Trophoblast cell (in vitro differentiated cells and primary cell): ENCODE data around the gene SMU1.
"Not testable (repeated sequence)": the region's sequence is repeated elsewhere in the genome, so short reads cannot be mapped to it uniquely, and the experiment has no call there.

Source experiments
- DNase-seq, 2 donors: peaks; one replicate each; pipeline ENCODE4 v3.0.0-alpha.2; 2016
- H2AFZ ChIP-seq: 2 replicates; pipeline ENCODE4 v1.6.1; 2013; ENCODE audit warnings: low read length, moderate library complexity, mild to moderate bottlenecking; ENCODE audit not compliant: insufficient read depth, poor library complexity
- H2AK5ac ChIP-seq: 2 replicates; pipeline ENCODE4 v1.6.1; 2013; ENCODE audit warnings: mild to moderate bottlenecking, low read length
- H2BK120ac ChIP-seq: 2 replicates; pipeline ENCODE4 v1.6.1; 2013; ENCODE audit warnings: low read length, mild to moderate bottlenecking, moderate library complexity; ENCODE audit not compliant: insufficient read depth, poor library complexity
- H2BK12ac ChIP-seq: 2 replicates; pipeline ENCODE4 v1.6.1; 2013; ENCODE audit warnings: mild to moderate bottlenecking, low read length, moderate library complexity
- H2BK5ac ChIP-seq: 2 replicates; pipeline ENCODE4 v1.6.1; 2013; ENCODE audit warnings: low read length, low read depth, moderate library complexity, mild to moderate bottlenecking; ENCODE audit not compliant: poor library complexity
- H3K14ac ChIP-seq: 2 replicates; pipeline ENCODE4 v1.6.1; 2013; ENCODE audit warnings: mild to moderate bottlenecking, low read length
- H3K18ac ChIP-seq: 2 replicates; pipeline ENCODE4 v1.6.1; 2013; ENCODE audit warnings: mild to moderate bottlenecking, low read length
- H3K23ac ChIP-seq: 2 replicates; pipeline ENCODE4 v1.6.1; 2013; ENCODE audit warnings: low read length
- H3K27ac ChIP-seq: 2 replicates; pipeline ENCODE4 v1.5.1; 2013; ENCODE audit warnings: low read depth, mild to moderate bottlenecking, inconsistent platforms, low read length, moderate library complexity
- H3K27me3 ChIP-seq: 2 replicates; pipeline ENCODE4 v1.6.1; 2013; ENCODE audit warnings: inconsistent platforms, mild to moderate bottlenecking, low read length, moderate library complexity; ENCODE audit not compliant: insufficient read depth
- H3K36me3 ChIP-seq, 2 experiments: 1 replicate in 1 of 2; 2 replicates in 1 of 2; pipeline ENCODE4 v1.6.1; 2013; ENCODE audit warnings: low read length in 2 of 2, mild to moderate bottlenecking in 2 of 2, moderate library complexity in 1 of 2; ENCODE audit not compliant: insufficient read depth in 2 of 2, control insufficient read depth in 1 of 2
- H3K4ac ChIP-seq: 2 replicates; pipeline ENCODE4 v1.6.1; 2013; ENCODE audit warnings: low read depth, mild to moderate bottlenecking, low read length, moderate library complexity
- H3K4me1 ChIP-seq, 2 experiments: 1 replicate in 1 of 2; 2 replicates in 1 of 2; pipeline ENCODE4 v1.6.1; 2013; ENCODE audit warnings: low read length in 2 of 2, mild to moderate bottlenecking in 2 of 2, moderate library complexity in 1 of 2; ENCODE audit not compliant: insufficient read depth in 2 of 2, control insufficient read depth in 1 of 2
- H3K4me2 ChIP-seq: 2 replicates; pipeline ENCODE4 v1.6.1; 2013; ENCODE audit warnings: inconsistent platforms, mild to moderate bottlenecking, low read length, moderate library complexity
- H3K4me3 ChIP-seq: 2 replicates; pipeline ENCODE4 v1.5.1; 2013; ENCODE audit warnings: mild to moderate bottlenecking, low read depth, low read length, inconsistent platforms
- H3K79me1 ChIP-seq: one replicate; pipeline ENCODE4 v1.6.1; 2013; ENCODE audit warnings: low read length
- H3K79me2 ChIP-seq: 2 replicates; pipeline ENCODE4 v1.6.1; 2013; ENCODE audit warnings: low read length, mild to moderate bottlenecking; ENCODE audit not compliant: control insufficient read depth, insufficient read depth, poor library complexity
- H3K9ac ChIP-seq: 2 replicates; pipeline ENCODE4 v1.6.1; 2013; ENCODE audit warnings: mild to moderate bottlenecking, low read length
- H3K9me3 ChIP-seq: 2 replicates; pipeline ENCODE4 v1.6.1; 2013; ENCODE audit warnings: low read depth, mild to moderate bottlenecking, control low read depth, inconsistent platforms, low read length; ENCODE audit not compliant: insufficient read depth
- H4K12ac ChIP-seq: 2 replicates; pipeline ENCODE4 v1.6.1; 2013; ENCODE audit warnings: low read depth, mild to moderate bottlenecking, low read length, moderate library complexity
- H4K8ac ChIP-seq: 2 replicates; pipeline ENCODE4 v1.6.1; 2013; ENCODE audit warnings: low read depth, mild to moderate bottlenecking, low read length, moderate library complexity
- H4K91ac ChIP-seq: one replicate; pipeline ENCODE4 v1.6.1; 2013; ENCODE audit warnings: low read depth, mild to moderate bottlenecking, low read length, moderate library complexity
- WGBS: extraction: QIAGEN DNeasy Blood & Tissue Kit; methylation state at CpG from one replicate; pipeline ENCODE4 v1.1.7; 2013; ENCODE audit warnings: missing lambda C conversion rate; ENCODE audit not compliant: insufficient read length, insufficient coverage; ENCODE audit errors: extremely low coverage; 5-methylcytosine and 5-hydroxymethylcytosine counted together

SMU1 gene

DNA sequence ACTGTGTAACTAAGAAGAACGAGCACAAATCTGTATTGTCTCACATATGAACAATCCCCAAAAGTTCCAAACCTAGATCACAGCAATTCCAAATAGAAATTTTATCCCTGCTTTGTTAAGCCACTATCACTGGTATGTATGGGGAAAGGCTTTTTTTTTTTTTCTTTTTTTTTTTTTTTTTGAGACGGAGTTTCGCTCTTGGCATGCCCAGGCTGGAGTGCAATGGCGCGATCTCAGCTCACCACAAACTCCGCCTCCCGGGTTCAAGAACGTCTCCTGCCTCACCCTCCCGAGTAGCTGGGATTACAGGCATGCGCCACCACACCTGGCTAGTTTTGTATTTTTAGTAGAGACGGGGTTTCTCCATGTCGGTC, 75.8 kb downstream of the SMU1 start:
- H2AFZ ChIP-seq, result peak overlapping the region; percentile 91
- peak overlapping the region; percentile 87 for H3K4me3 ChIP-seq
- peak overlapping the region; percentile 65 for H3K14ac ChIP-seq
- H3K18ac ChIP-seq, H3K9me3 ChIP-seq, H3K4me1 ChIP-seq, H2AK5ac ChIP-seq, H3K27me3 ChIP-seq, H3K9ac ChIP-seq, H2BK120ac ChIP-seq, H3K79me2 ChIP-seq, H3K36me3 ChIP-seq, H2BK12ac ChIP-seq, H3K23ac ChIP-seq, H2BK5ac ChIP-seq, H3K79me1 ChIP-seq: not testable (repeated sequence)
- H4K8ac ChIP-seq, result peak overlapping the region; percentile 99
- peak overlapping the region; percentile 80 for H3K27ac ChIP-seq
- no CpG with 5 or more reads among the region's 12 CpGs for WGBS
- peak overlapping the region; percentile 46 for H3K4ac ChIP-seq
- peak; percentile 14 to 58 for DNase-seq
- H3K4me2 ChIP-seq, result peak overlapping the region; percentile 64
- peak overlapping the region; percentile 93 for H4K12ac ChIP-seq
- H4K91ac ChIP-seq, result peak overlapping the region; percentile 60

DNA sequence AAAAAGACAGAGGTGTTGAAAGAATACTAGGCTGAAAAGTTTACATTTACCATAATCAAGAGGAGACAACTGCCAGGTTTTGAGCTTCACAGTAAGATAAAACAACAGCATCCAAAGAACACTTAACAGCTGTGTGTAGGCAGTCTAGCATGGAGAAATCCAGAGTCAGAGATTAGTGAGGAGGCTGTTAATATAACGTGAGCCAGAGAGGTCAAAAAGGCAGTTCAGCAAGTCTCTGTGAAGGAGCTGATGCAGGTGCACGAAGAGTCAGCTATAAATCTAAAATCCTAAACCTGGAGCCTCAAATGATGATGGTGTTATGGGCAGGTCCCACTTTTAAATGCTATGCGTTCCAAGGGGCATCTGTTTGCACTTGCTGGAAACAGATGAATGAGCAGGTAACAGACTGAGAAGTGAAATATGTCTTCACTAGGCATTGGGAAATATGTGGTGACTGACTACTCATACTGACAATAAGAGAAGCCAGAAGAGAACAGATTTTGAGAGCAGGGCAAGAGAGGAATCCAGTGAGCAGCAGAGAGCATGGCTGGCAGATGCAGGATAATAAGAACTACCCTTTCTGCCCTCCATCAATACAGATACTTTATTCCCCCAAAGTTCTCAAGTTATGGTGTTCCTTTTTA, 83.8 kb downstream of the SMU1 start:
- Histone ChIP-seq H3K36me3 (peaks cover 3 to 19% of the 10 kb centered on the region in 2 experiments), H3K4me2 (no peak overlapping the region), H3K18ac (no peak overlapping the region), H3K9ac (no peak overlapping the region), H2BK120ac (no peak overlapping the region), H2BK5ac (no peak overlapping the region), H3K9me3 (no peaks in the 10 kb centered on the region), H2AFZ (no peak overlapping the region), H3K4me3 (no peak overlapping the region), H3K4me1 (no peaks in the 10 kb centered on the region), H4K91ac (no peak overlapping the region), H3K14ac (no peak overlapping the region), H3K27me3 (no peaks in the 10 kb centered on the region), H3K23ac (no peak overlapping the region), H3K79me2 (no peaks in the 10 kb centered on the region), H4K8ac (no peak overlapping the region), H4K12ac (no peak overlapping the region), H2AK5ac (no peak overlapping the region), H3K27ac (no peak overlapping the region), H3K79me1 (no peaks in the 10 kb centered on the region), H3K4ac (no peak overlapping the region), H2BK12ac (no peak overlapping the region)
- DNase-seq, result no peak
- no CpG with 5 or more reads among the region's 3 CpGs for WGBS

DNA sequence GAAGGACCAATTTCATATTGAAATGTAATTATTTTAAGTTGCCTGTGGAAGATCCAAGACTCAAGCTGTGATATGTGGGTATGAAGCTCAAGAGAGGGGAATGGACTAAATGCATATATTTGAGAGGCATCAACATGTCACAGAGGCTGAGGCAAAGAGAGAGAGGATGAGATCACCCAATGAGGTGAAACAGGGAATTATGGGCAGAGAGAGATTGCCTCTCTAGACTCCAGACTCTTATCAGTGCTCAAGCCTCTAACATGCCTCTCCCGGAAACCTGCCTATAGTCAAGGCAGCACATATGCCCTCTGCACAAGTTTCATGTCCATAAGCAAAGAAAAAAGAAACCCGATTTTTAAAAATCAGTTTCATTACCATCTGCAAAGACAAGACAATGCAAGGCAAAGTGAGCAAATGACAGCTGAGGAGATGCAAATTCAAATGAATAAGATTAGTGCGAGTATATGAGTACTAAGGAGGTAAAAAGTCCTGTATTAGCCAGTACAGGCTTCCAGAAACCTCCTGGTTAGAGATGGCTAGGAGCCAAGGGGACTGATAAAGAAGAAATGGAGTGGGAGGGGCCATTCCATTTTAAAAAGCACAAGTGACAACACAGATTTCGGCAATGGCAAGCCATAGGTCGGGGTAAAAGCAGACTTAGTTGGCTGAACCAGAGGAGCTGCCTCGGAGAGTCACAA, 84.4 kb downstream of the SMU1 start:
- Histone ChIP-seq H3K4me2 (no peak overlapping the region), H3K4ac (no peak overlapping the region), H4K8ac (no peak overlapping the region), H2AK5ac (no peak overlapping the region), H4K91ac (no peak overlapping the region), H2BK120ac (no peak overlapping the region), H3K4me3 (no peak overlapping the region), H3K36me3 (peaks cover 6 to 24% of the 10 kb centered on the region in 2 experiments), H4K12ac (no peak overlapping the region), H3K23ac (no peak overlapping the region), H2AFZ (no peak overlapping the region), H3K9ac (no peak overlapping the region), H3K27ac (no peak overlapping the region), H3K79me1 (no peaks in the 10 kb centered on the region), H3K79me2 (no peaks in the 10 kb centered on the region), H2BK5ac (no peak overlapping the region), H3K9me3 (no peaks in the 10 kb centered on the region), H3K14ac (no peak overlapping the region), H3K4me1 (no peaks in the 10 kb centered on the region), H3K18ac (no peak overlapping the region), H3K27me3 (no peaks in the 10 kb centered on the region), H2BK12ac (no peak overlapping the region)
- no peak for DNase-seq
- WGBS, result no CpG with 5 or more reads among the region's 6 CpGs
